ENCODE results near the gene EYA4. TPM values are rescaled to one million over a fixed set of nuclear protein-coding genes. Genes with fewer than 3 reads are reported as not detected.

EYA4 gene
- total and polyA plus RNA-seq, 2 donors (not counting 1 experiment from before 2014, with no cell fraction given) = 4.6 to 38.0 TPM

- Histone ChIP-seq H3K4me1 (ENCODE audit: control insufficient read depth, extremely low read depth, insufficient read depth, low read length) (no peaks in the 10 kb centered on the region), H3K36me3 (ENCODE audit: control insufficient read depth, insufficient read depth, low read length) (no peaks in the 10 kb centered on the region), H3K4me3 (replicated peaks in 1 of 4; ENCODE audit: control extremely low read depth in 1 of 4, insufficient read depth in 1 of 4, low read depth in 3 of 4, low read length in 4 of 4) (peak overlapping the region in 3 of 4 experiments; percentile 72 to 85 (median 78)), H3K27ac (ENCODE audit: insufficient read depth, low read length) (no peak overlapping the region), H3K27me3 (ENCODE audit: control insufficient read depth, insufficient read depth, low read length) (no peaks in the 10 kb centered on the region), H3K9ac (ENCODE audit: insufficient read depth, low read length) (no peak overlapping the region), H3K79me2 (ENCODE audit: control insufficient read depth, insufficient read depth, low read length) (peaks cover 29% of the 10 kb centered on the region), H2AFZ (ENCODE audit: low read length) (no peak overlapping the region), H3K4me2 (ENCODE audit: extremely low read depth, insufficient read depth, low read length) (peak overlapping the region; percentile 25), H4K20me1 (ENCODE audit: control insufficient read depth, extremely low read depth, insufficient read depth, low read length) (no peaks in the 10 kb centered on the region), H3K9me3 (ENCODE audit: control insufficient read depth, insufficient read depth, low read depth, low read length) (no peaks in the 10 kb centered on the region)
- TF ChIP-seq EZH2 (IDR thresholded peaks at IDR 0.05; ENCODE audit: low read length, missing control alignments) = no peak
- TF ChIP-seq, protein P1, sequence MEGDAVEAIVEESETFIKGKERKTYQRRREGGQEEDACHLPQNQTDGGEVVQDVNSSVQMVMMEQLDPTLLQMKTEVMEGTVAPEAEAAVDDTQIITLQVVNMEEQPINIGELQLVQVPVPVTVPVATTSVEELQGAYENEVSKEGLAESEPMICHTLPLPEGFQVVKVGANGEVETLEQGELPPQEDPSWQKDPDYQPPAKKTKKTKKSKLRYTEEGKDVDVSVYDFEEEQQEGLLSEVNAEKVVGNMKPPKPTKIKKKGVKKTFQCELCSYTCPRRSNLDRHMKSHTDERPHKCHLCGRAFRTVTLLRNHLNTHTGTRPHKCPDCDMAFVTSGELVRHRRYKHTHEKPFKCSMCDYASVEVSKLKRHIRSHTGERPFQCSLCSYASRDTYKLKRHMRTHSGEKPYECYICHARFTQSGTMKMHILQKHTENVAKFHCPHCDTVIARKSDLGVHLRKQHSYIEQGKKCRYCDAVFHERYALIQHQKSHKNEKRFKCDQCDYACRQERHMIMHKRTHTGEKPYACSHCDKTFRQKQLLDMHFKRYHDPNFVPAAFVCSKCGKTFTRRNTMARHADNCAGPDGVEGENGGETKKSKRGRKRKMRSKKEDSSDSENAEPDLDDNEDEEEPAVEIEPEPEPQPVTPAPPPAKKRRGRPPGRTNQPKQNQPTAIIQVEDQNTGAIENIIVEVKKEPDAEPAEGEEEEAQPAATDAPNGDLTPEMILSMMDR (conservative IDR thresholded peaks at IDR 0.05 in 1 of 2, IDR thresholded peaks at IDR 0.05 in 1 of 2; ENCODE audit: low read depth in 1 of 2, low read length in 2 of 2) = no peak
- DNase-seq (ENCODE audit: low read depth in 2 of 2) = peak in 1 of 2 donors; percentile 63
Observed at GRCh38 chr6:133244519-133244918, 3.4 kb downstream of the EYA4 start.

GRCh38 chr6:133245007-133245406, 3.9 kb downstream of the EYA4 start:
- Histone ChIP-seq H3K9me3 (ENCODE audit: control insufficient read depth, insufficient read depth, low read depth, low read length) (no peaks in the 10 kb centered on the region), H3K4me3 (replicated peaks in 1 of 4; ENCODE audit: control extremely low read depth in 1 of 4, insufficient read depth in 1 of 4, low read depth in 3 of 4, low read length in 4 of 4) (peak overlapping the region in 2 of 4 experiments; percentile 78 to 85), H3K27ac (ENCODE audit: insufficient read depth, low read length) (no peak overlapping the region), H2AFZ (ENCODE audit: low read length) (no peak overlapping the region), H3K9ac (ENCODE audit: insufficient read depth, low read length) (no peak overlapping the region), H4K20me1 (ENCODE audit: control insufficient read depth, extremely low read depth, insufficient read depth, low read length) (no peaks in the 10 kb centered on the region), H3K79me2 (ENCODE audit: control insufficient read depth, insufficient read depth, low read length) (peaks cover 29% of the 10 kb centered on the region), H3K36me3 (ENCODE audit: control insufficient read depth, insufficient read depth, low read length) (no peaks in the 10 kb centered on the region), H3K27me3 (ENCODE audit: control insufficient read depth, insufficient read depth, low read length) (no peaks in the 10 kb centered on the region), H3K4me1 (ENCODE audit: control insufficient read depth, extremely low read depth, insufficient read depth, low read length) (no peaks in the 10 kb centered on the region), H3K4me2 (ENCODE audit: extremely low read depth, insufficient read depth, low read length) (peak overlapping the region; percentile 25)
- no peak for TF ChIP-seq EZH2 (IDR thresholded peaks at IDR 0.05; ENCODE audit: low read length, missing control alignments)
- TF ChIP-seq, protein P1 (conservative IDR thresholded peaks at IDR 0.05 in 1 of 2, IDR thresholded peaks at IDR 0.05 in 1 of 2; ENCODE audit: low read depth in 1 of 2, low read length in 2 of 2) = no peak
- peak in 1 of 2 donors; percentile 20 for DNase-seq (ENCODE audit: low read depth in 2 of 2)

GRCh38 chr6:133245422-133245903, 4.3 kb downstream of the EYA4 start:
- no peaks in the 10 kb centered on the region for H4K20me1 ChIP-seq (ENCODE audit: control insufficient read depth, extremely low read depth, insufficient read depth, low read length)
- peak in 1 of 2 donors; percentile 14 for DNase-seq (ENCODE audit: low read depth in 2 of 2)
- peaks cover 29% of the 10 kb centered on the region for H3K79me2 ChIP-seq (ENCODE audit: control insufficient read depth, insufficient read depth, low read length)
- H3K27me3 ChIP-seq (ENCODE audit: control insufficient read depth, insufficient read depth, low read length) = no peaks in the 10 kb centered on the region
- H3K4me1 ChIP-seq (ENCODE audit: control insufficient read depth, extremely low read depth, insufficient read depth, low read length) = no peaks in the 10 kb centered on the region
- H3K9me3 ChIP-seq (ENCODE audit: control insufficient read depth, insufficient read depth, low read depth, low read length) = no peaks in the 10 kb centered on the region
- no peak overlapping the region for H3K27ac ChIP-seq (ENCODE audit: insufficient read depth, low read length)
- no peaks in the 10 kb centered on the region for H3K36me3 ChIP-seq (ENCODE audit: control insufficient read depth, insufficient read depth, low read length)
- TF ChIP-seq, protein P1 (conservative IDR thresholded peaks at IDR 0.05 in 1 of 2, IDR thresholded peaks at IDR 0.05 in 1 of 2; ENCODE audit: low read depth in 1 of 2, low read length in 2 of 2) = no peak
- H3K4me3 ChIP-seq (replicated peaks in 1 of 4; ENCODE audit: control extremely low read depth in 1 of 4, insufficient read depth in 1 of 4, low read depth in 3 of 4, low read length in 4 of 4) = no peak overlapping the region
- no peak overlapping the region for H3K9ac ChIP-seq (ENCODE audit: insufficient read depth, low read length)
- H2AFZ ChIP-seq (ENCODE audit: low read length) = no peak overlapping the region
- H3K4me2 ChIP-seq (ENCODE audit: extremely low read depth, insufficient read depth, low read length) = peak overlapping the region; percentile 9
